A172 (cell line): ENCODE results near the gene DGCR6L. TPM values are rescaled to one million over a fixed set of nuclear protein-coding genes. Genes with fewer than 3 reads are reported as not detected.
"Not testable (repeated sequence)": the region's sequence is repeated elsewhere in the genome, so short reads cannot be mapped to it uniquely, and the experiment has no call there.

Source experiments
- DNase-seq: peaks from one replicate; pipeline ENCODE4 v3.0.0-alpha.2; 2015; ENCODE audit warnings: low spot score
- total RNA-seq: library from RNA; depleted of rRNA; stranded (reverse); fragments of >200 nt; shearing (Covaris generic); gene quantifications from 2 replicates; pipeline ENCODE4 v1.2.3, GENCODE V29; 2014; rRNA removed

Gene DGCR6L
- 43.7 and 48.2 TPM in 2 replicates for total RNA-seq

- DNase-seq, result peak; percentile 58
These were observed at the start of gene DGCR6L for GRCh38 chr22:20319745-20320658. Gene DGCR6L, minus strand, starts transcription at chr22:20320060. Its CDS starts 72 bp downstream, at chr22:20319988.

GRCh38 chr22:20368875-20369274, 49.0 kb upstream of the DGCR6L start:
- DNase-seq, result not testable (repeated sequence)

GRCh38 chr22:20366841-20367240, 47.0 kb upstream of the DGCR6L start:
- DNase-seq, result not testable (repeated sequence)

GRCh38 chr22:20364335-20365260, 44.7 kb upstream of the DGCR6L start:
- DNase-seq, result not testable (repeated sequence)

- not testable (repeated sequence) for DNase-seq
These were observed 42.5 kb upstream of the DGCR6L start for GRCh38 chr22:20362403-20362802.

GRCh38 chr22:20361752-20362229, 41.9 kb upstream of the DGCR6L start:
- not testable (repeated sequence) for DNase-seq

- DNase-seq, result not testable (repeated sequence)
These were observed 41.2 kb upstream of the DGCR6L start for GRCh38 chr22:20360866-20361751.

- not testable (repeated sequence) for DNase-seq
These were observed 40.4 kb upstream of the DGCR6L start for GRCh38 chr22:20360261-20360660.

- DNase-seq, result not testable (repeated sequence)
These were observed 38.8 kb upstream of the DGCR6L start for GRCh38 chr22:20358503-20359239.

GRCh38 chr22:20357967-20358366, 38.1 kb upstream of the DGCR6L start:
- not testable (repeated sequence) for DNase-seq

- not testable (repeated sequence) for DNase-seq
These were observed 37.0 kb upstream of the DGCR6L start for GRCh38 chr22:20356906-20357305.

GRCh38 chr22:20355939-20356636, 36.2 kb upstream of the DGCR6L start:
- DNase-seq, result not testable (repeated sequence)

GRCh38 chr22:20354238-20354975, 34.5 kb upstream of the DGCR6L start:
- DNase-seq, result no peak

GRCh38 chr22:20352536-20352935, 32.7 kb upstream of the DGCR6L start:
- DNase-seq, result not testable (repeated sequence)

- not testable (repeated sequence) for DNase-seq
These were observed 26.7 kb upstream of the DGCR6L start for GRCh38 chr22:20346553-20346952.

GRCh38 chr22:20338291-20338690, 18.4 kb upstream of the DGCR6L start:
- not testable (repeated sequence) for DNase-seq

- not testable (repeated sequence) for DNase-seq
These were observed 17.9 kb upstream of the DGCR6L start for GRCh38 chr22:20337807-20338206.

GRCh38 chr22:20336561-20336960, 16.7 kb upstream of the DGCR6L start:
- DNase-seq, result not testable (repeated sequence)

- not testable (repeated sequence) for DNase-seq
These were observed 8.7 kb upstream of the DGCR6L start for GRCh38 chr22:20328569-20328930.
